ENCODE results near the gene ITCH. TPM values are rescaled to one million over a fixed set of nuclear protein-coding genes. Genes with fewer than 3 reads are reported as not detected.

ITCH gene
- total and polyA plus RNA-seq, 9 of the 15 experiments (the other 6 are each of a cell fraction or from before 2014, with no cell fraction given): 7.5 to 53.0 (median 22.9) TPM

- H3K36me3 ChIP-seq (ENCODE audit: control insufficient read depth, insufficient read depth, low read length): no peaks in the 10 kb centered on the region
- ATAC-seq: peak; percentile 79
- peak overlapping the region; percentile 97 for H2AFZ ChIP-seq (ENCODE audit: low read depth, low read length)
- no peaks in the 10 kb centered on the region for H3K27me3 ChIP-seq (ENCODE audit: control insufficient read depth in 2 of 2, insufficient read depth in 2 of 2, low read length in 2 of 2)
- H3K27ac ChIP-seq (ENCODE audit: extremely low read depth, low read depth, low read length): no peak overlapping the region
- FAIRE-seq: peak; percentile 52
- peak in 1 of 4 experiments; percentile 45 for DNase-seq (ENCODE audit: extremely low read depth in 1 of 4, low spot score in 3 of 4)
- no peaks in the 10 kb centered on the region for H3K9me1 ChIP-seq (ENCODE audit: control insufficient read depth, insufficient read depth, low read length)
- no TSS peak for BruUV-seq (replicated peaks)
- ChIA-PET POLR2A (interaction anchor here (0.7 to 1.6 kb wide), 3 partner anchors 9 to 58 kb away, joined by 3 to 6 read pairs (median 3); no protein-coding TSS in a partner anchor), CTCF (ENCODE audit: low intra/inter-chr PET ratio) (no interaction called here)
- intact Hi-C loops (cut with micrococcal nuclease) (no loop called here), in situ Hi-C loops (cut with MboI) (no loop called here)
- peak overlapping the region; percentile 55 for H3K4me2 ChIP-seq (ENCODE audit: insufficient read depth, low read length)
- H3K4me3 ChIP-seq: no peak overlapping the region
- H3K9ac ChIP-seq (ENCODE audit: insufficient read depth in 1 of 2, low read depth in 2 of 2, low read length in 2 of 2): no peak overlapping the region
- H3K4me1 ChIP-seq (replicated peaks in 1 of 2; ENCODE audit: control insufficient read depth in 2 of 2, insufficient read depth in 2 of 2, low read length in 2 of 2): no peaks in the 10 kb centered on the region; a peak in 1 of 5 replicates
- no peaks in the 10 kb centered on the region for H4K20me1 ChIP-seq (replicated peaks; ENCODE audit: control insufficient read depth, insufficient read depth, low read length)
- WGBS (ENCODE audit: insufficient coverage, low coverage, missing lambda C conversion rate): 50% methylated on average over 15 of the region's 15 CpGs
- no peaks in the 10 kb centered on the region for H3K9me3 ChIP-seq (replicated peaks; ENCODE audit: control insufficient read depth, insufficient read depth, low read depth, low read length)
- no peaks in the 10 kb centered on the region for H3K79me2 ChIP-seq (ENCODE audit: control insufficient read depth, insufficient read depth, low read length)
- TF ChIP-seq NFIC (IDR thresholded peaks at IDR 0.05) (0 out of 2 replicates have a peak, but pooled peaks have one; percentile 1), USF2 (CRISPR knock-in tag; IDR thresholded peaks at IDR 0.05) (peak; percentile 86), SLC30A9 (CRISPR knock-in tag; IDR thresholded peaks at IDR 0.05) (no peak), CREB3 (tag; conservative IDR thresholded peaks at IDR 0.05; ENCODE audit: low read depth) (0 out of 2 replicates have a peak, but pooled peaks have one; percentile 25), ZBTB12 (CRISPR knock-in tag; IDR thresholded peaks at IDR 0.05) (no peak), NR2C1 (IDR thresholded peaks at IDR 0.05) (0 out of 2 replicates have a peak, but pooled peaks have one; percentile 27), NR2C1 (tag; IDR thresholded peaks at IDR 0.05) (peak; percentile 50; the same call in 1 of the 2 replicates), MLLT1 (IDR thresholded peaks at IDR 0.05) (no peak), SIX5 (IDR thresholded peaks at IDR 0.05; ENCODE audit: borderline replicate concordance in 1 of 2, insufficient read depth in 1 of 2, low read depth in 1 of 2, low read length in 2 of 2) (no peak), SMAD3 (CRISPR knock-in tag; conservative IDR thresholded peaks at IDR 0.05) (no peak), SMAD2 (IDR thresholded peaks at IDR 0.05; ENCODE audit: low read depth, low read length) (no peak), CSDE1 (IDR thresholded peaks at IDR 0.05) (no peak), USF1 (CRISPR knock-in tag; IDR thresholded peaks at IDR 0.05) (peak; percentile 79), SMARCC2 (IDR thresholded peaks at IDR 0.05; ENCODE audit: low read depth) (no peak)
Observed at GRCh38 chr20:34337982-34338726, 24.9 kb upstream of the ITCH start.
